Measurements from ENCODE around the gene HKDC1.

GRCh38 chr10:69290993-69291392, 70.9 kb downstream of the HKDC1 start:
- no peak for TF ChIP-seq CTCF (IDR thresholded peaks at IDR 0.05)
- TF ChIP-seq POLR2AphosphoS5 (IDR thresholded peaks at IDR 0.05) = no peak
- no peak for TF ChIP-seq EP300 (IDR thresholded peaks at IDR 0.05)
- TF ChIP-seq POLR2A (IDR thresholded peaks at IDR 0.05) = no peak
